HG03175 (cell line): ENCODE data around the gene PCYT1A.
"Not testable (repeated sequence)": the region's sequence is repeated elsewhere in the genome, so short reads cannot be mapped to it uniquely, and the experiment has no call there.

Experiments
- ATAC-seq: cut with Tn5 transposase; IDR thresholded peaks from one replicate; pipeline ENCODE4 v1.9.1; 2021; ENCODE audit warnings: mild to moderate bottlenecking, moderate library complexity; ENCODE audit not compliant: unreplicated experiment

Gene PCYT1A

DNA sequence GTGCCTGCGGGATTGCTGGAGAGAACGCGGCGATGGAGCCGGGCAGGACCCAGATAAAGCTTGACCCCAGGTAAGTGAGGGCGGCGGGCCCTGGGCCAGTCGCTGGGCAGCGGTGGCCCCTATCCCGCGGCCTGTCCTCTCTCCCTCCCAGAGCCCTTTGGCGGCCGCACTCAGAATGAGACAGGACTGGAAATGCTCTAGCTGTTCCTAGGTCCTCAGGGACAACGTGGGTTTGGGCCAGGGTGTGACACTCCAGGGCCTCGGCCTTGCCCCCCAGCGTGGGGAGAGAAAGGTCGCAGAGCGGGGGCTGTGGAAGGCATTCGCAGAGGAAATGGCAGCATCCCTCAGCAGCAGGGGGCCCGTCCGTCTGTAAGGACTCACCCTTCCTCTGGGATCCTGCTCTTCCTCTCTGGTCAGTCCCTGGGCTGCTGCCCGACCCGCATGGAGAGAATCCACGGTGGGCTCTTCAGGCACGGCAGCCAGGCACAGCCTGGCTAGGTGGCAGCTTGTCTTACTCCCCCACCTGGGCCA, 70.8 kb downstream of the PCYT1A start:
- ATAC-seq: no peak

- no peak for ATAC-seq
Observed at GRCh38 chr3:196216089-196216564, 71.4 kb downstream of the PCYT1A start, which contains the start of gene SLC51A. Gene SLC51A, plus strand, starts transcription at chr3:196216534. Its CDS starts 179 bp downstream, at chr3:196216713.

DNA sequence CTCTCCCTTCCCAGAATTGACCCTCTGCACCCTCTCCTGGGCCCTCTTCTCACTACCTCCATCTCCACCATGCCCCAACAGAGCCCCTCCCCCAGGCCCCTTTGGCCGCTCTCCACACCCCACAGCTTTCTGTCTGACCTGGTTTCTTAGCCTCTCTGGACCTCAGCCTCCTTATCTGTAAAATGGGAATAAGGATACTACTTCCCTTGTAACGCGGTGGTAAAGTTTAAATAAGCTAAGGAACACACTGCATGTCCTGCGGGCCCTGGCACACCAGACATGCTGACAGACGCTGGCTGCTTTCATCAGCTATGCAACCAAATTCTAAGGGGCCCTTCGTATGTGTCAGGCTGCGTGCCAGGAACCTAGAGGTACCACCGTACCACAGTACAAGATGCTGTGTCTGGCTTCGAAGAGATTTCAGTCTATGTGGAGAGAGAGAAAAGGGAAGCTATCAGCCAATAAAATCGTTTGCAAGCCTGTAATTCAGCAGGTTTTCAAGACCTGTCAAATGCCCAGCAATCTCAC, 72.0 kb downstream of the PCYT1A start:
- no peak for ATAC-seq

GRCh38 chr3:196214783-196215441, 72.6 kb downstream of the PCYT1A start:
- ATAC-seq: no peak

- ATAC-seq: no peak
Observed at GRCh38 chr3:196210673-196211556, 76.6 kb downstream of the PCYT1A start, which contains the start of gene ZDHHC19. Gene ZDHHC19, minus strand, starts transcription at chr3:196211400. Its CDS starts 85 bp downstream, at chr3:196211315.

DNA sequence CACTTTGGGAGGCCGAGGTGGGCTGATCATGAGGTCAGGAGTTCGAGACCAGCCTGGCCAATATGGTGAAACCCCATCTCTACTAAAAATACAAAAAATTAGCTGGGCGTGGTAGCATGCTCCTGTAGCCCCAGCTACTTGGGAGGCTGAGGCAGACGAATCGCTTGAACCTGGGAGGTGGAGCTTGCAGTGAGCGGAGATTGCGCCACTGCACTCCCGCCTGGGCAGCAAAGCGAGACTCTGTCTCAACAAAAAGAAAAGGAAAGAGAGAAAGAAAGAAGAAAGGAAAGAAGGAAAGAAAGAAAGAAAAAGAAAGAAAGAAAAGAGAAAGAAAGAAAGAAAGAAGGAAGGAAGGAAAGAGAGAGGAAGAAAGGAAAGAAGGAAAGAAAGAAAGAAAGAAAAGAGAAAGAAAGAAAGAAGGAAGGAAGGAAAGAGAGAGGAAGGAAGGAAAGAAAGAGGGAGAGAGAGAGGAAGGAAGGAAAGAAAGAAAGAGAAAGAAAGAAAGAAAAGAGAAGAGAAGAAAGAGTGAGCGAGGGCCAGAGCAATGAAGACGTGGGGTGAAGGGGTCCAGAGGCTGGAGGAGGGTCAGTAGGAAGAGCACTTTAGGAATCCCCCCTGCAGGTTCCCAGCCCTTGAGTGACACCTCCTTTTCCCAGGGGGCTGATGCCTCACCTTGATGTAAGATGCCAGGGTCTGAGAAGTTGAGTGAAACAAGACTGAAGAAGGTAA, 77.4 kb downstream of the PCYT1A start:
- ATAC-seq: not testable (repeated sequence)

DNA sequence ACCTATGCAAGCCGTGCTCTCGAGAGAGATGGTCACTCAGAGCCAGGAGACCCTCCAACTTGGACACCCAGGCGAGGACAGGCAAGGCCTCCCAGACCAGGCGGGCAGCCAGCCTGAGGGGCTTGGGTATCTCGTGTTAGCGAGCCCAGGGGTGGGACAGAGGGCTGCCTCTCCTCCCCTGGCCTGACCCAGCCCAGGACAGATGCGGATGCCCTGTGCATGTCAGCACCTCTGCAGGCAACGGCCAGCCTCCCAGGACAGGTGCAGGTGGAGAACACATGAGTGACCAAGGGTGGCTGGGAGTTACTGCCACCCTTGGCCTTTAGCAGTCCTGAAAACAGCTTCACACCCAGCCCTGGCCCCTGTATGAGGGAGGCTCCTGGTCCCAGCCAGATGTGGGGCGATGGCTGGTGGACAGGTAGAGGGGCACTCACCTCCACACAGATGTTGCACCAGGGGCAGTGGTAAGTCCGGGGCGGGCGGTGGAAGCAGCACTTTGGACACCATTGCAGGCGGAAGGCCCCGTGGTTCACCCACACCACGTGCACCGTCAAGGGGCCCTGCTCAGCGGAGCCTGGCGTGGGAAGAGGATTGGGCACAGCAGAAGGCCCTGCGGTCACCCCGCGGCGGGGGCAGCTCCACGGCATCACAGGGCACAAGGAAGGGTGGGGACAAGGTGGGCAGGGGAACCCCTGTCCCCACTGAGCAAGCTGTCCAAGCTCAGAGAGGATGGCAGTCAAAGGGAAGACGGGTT, 78.4 kb downstream of the PCYT1A start:
- no peak for ATAC-seq

DNA sequence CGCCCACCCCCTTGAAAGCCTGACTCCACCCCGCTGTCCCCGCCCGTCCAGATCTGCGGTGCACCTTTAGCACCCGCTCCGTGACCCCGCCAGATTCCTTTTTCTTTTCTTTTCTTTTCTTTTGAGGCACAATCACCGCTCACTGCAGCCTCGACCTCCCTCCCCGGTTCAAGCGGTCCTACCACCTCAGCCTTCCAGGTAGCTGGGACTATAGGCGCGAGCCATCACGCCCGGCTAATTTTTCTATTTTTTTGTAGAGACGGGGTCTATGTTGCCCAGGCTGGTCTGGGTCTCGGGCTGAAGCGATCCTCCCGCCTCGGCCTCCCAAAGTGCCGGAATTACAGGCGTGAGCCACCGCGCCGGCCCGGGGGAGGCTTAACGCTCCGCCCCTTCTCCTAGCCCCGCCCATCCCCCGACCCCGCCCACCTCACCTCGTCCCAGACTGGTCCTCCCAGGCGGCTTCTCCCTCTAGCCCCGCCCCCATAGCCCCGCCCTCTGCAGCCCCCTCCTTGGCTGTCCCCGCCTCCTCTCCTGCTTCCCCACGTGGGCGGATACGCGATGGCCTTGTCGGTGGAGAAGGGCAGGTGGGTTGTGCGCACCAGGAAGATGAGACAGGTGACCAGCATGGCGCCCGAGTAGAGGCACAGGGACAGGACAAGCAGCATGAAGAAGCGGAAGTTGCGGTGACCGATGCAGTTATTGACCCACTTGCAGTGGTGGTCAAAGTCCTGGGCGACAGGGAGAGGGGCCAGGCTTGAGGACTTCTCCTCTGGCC, 79.5 kb downstream of the PCYT1A start:
- ATAC-seq: no peak

DNA sequence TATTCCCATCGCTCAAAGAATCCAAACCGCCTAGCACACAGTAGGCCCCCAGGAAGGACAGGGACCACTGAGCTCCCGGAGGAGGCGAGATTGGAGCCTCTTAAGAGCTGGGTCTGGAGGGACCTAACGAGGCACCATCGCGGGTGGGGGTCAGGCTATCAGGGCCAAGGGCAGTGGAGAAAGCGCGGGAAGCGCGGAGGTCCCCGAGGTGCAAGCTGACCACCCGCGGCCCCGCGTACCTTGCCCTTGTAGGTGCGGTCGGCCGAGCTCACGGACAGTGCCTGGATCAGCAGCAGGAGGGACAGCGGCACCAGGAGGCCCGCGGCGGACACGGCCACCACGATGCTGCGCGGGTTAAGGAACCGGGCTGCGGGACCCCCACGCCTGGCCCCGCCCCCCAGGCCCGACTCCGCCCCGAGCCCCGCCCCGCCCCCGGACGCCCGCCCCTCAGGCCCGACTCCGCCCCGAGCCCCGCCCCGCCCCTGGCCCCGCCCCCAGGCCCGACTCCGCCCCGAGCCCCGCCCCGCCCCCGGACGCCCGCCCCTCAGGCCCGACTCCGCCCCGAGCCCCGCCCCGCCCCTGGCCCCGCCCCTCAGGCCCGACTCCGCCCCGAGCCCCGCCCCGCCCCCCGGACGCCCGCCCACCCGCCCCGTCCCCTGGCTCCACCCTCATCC, 80.2 kb downstream of the PCYT1A start:
- ATAC-seq: no peak

DNA sequence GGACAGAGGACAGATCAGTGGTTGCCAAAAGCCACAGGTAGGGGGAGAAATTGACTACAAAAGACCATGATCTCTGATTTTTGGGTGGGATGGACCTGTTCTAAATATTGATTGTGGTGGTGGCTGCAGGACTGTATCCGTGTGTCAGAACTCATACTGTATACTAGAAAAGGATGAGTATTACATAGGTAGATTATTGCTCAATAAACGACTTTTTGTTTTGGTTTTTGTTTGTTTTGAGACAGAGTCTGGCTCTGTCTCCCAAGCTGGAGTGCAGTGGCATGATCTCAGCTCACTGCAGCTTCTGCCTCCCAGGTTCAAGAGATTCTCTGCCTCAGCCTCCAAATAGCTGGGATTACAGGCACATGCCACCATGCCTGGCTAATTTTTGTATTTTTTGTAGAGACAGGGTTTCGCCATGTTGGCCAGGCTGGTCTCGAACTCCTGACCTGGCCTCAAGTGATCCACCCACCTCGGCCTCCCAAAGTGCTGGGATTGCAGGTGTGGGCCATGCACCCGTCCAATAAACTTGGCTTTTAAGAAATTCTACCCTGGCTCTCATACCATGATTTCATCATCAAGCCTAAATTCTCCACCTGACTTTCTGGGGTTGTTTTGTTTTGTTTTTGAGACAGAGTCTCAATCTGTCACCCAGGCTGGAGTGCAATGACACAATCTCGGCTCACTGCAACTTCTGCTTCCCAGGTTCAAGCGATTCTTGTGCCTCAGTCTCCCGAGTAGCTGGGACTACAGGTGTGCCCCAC, 81.9 kb downstream of the PCYT1A start:
- ATAC-seq: not testable (repeated sequence)

DNA sequence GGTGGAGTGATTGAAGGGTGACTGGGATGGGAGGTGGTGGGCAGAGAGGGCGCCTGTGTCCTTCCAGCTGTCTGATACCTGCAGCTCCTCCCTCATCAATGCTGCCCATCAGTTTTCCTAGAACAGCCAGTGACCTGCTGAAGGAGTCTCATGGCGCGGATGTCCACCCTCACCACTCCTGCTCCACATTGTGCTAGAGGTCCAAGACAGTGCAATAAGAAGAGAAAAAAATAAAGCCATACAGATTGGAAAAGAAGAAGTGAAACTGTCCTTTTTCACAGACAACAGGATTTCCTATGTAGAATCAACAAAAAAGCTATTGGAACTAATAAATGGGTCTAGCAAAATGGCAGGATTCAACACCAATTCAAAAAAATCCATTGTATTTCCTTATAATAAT, 83.7 kb downstream of the PCYT1A start:
- no peak for ATAC-seq

DNA sequence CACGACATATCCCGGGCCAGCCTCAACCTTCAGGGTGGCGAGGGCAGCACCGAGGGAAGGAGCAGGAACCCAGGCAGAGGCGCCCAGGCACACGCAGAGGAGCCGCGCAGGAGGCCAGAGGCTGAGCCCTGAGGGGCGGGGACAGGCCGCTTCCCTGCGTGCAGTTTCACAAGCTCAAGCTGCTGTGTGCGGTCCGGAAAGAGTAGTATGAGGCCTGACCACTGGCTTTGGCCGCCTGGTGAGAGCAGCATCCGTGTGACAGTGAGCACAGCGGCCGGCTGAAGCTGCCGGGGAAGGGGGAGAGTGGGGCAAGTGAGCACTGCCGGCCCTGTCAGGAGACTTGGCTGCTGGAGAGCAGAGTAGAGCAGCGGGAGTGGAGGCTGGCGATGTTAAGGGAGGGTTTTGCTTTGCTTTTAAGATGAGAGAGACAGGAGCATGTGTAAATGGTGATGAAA, 85.0 kb downstream of the PCYT1A start:
- ATAC-seq: no peak

GRCh38 chr3:196198771-196199753, 88.5 kb downstream of the PCYT1A start:
- ATAC-seq: no peak

DNA sequence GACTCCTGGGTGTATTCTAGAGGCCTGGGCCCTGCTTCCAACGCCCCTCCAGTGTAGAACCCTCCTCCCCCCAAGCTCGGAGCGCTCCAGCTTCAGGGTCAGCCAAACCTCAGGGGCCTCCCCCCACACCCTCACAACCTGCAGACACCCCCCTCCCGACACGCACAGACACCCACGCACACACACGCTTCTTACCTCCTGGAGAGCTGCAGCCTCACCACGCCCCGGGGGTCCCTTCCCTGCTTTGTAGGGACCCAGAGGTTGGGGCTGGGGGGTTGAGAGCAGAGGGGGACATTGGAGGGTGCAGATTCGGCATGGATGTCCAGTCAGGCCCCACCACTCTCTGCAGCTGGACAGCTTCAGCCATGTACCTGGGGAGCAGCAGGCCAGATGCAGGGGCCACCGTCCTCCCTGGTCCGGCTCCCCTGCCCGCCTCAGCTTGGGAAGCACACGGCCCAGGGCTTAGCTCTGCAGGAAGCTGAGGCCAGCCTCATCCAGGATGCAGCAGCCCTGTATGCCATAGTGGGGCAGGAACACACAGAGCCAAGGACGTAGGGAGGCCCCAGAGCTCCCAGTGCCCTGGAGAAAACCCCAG, 89.3 kb downstream of the PCYT1A start:
- no peak for ATAC-seq

DNA sequence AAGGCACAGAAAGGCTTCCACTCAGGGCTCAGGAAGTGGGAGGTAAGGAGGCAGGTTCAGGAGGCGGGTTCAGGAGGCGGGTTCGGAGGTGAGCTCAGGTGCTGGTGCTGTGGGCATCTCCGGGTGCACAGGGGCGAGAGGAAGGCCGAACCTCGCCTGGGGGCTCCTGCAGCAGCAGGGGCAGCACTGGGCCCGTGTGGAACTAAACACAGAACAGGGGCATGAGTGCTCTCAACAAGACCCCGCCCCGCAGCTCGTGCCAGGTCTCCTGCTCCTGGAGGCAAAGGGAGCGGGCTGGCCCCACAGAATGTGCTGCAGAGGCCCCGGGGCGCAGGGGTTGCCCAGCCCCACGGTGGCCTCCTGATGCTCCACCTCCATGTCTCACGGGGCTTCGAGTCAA, 90.0 kb downstream of the PCYT1A start:
- no peak for ATAC-seq

DNA sequence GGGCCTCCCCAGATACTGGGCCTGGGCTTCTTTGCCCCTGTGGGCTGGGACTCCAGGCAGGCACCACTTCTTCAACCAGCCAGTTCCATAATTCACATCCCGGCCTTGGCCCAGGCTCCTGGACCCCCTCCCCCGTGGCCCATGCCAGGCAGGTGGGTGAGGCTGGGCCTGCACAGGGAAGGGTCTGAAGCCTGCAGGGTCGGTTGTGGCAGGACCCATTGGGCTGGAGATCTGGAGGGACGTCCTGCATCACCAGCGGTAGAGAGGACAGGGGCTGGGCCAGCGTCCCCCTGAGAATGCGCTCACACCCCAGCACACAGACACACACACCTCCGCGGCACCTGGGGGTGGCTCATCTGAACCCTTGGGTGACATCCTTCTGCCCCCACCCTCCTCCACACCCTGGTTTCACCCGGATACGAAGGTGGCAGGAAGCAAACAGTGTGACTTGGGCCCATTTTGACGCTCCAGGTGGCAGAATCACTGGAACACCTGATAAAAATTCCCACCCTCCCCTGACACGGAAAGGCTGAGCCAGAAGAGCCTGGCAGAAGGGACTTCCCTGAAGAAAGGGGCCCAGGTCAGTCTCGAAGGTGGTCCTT, 91.8 kb downstream of the PCYT1A start:
- ATAC-seq: no peak
